ENCODE measurements around the gene FGF19.

DNA sequence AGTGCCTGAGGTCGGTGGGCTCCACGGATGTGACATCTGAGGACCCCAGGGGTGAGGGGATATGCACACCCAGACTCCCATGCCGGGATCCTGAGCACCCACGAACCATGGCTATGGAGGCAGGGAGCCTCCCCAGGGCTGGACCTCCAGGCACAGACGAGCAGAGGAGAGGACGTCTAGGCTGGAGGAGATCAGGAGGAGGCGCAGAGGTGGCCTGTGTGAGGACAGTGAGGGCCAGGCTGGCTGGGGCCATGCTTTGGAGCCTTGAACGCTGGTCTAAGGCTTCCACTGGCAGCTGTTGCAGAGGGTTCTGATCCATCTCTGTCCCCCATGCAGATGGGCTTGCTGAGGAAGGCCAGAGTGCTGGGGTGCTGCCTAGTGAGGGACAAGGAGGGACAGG, 42.3 kb upstream of the FGF19 start:
- no peak for TF ChIP-seq POLR2A (IDR thresholded peaks at IDR 0.05)
- no peak for TF ChIP-seq CTCF (IDR thresholded peaks at IDR 0.05)

All from right lobe of liver (tissue), 4 donors.